IPS-15b (cell line): ENCODE results near the gene CTCF.

Experiments used
- H3K27me3 ChIP-seq: one replicate; pipeline ENCODE4 v1.6.1; 2013; ENCODE audit warnings: low read length; ENCODE audit not compliant: control insufficient read depth, insufficient read depth
- H3K36me3 ChIP-seq: one replicate; pipeline ENCODE4 v1.6.1; 2013; ENCODE audit warnings: low read length; ENCODE audit not compliant: control insufficient read depth, insufficient read depth
- H3K4me1 ChIP-seq: one replicate; pipeline ENCODE4 v1.6.1; 2013; ENCODE audit warnings: mild to moderate bottlenecking, low read length; ENCODE audit not compliant: control insufficient read depth, insufficient read depth
- H3K4me3 ChIP-seq: one replicate; pipeline ENCODE4 v1.5.1; 2013; ENCODE audit warnings: low read depth, low read length
- H3K9ac ChIP-seq: one replicate; pipeline ENCODE4 v1.6.1; 2013; ENCODE audit warnings: low read depth, mild to moderate bottlenecking, low read length
- H3K9me3 ChIP-seq: one replicate; pipeline ENCODE4 v1.6.1; 2013; ENCODE audit warnings: mild to moderate bottlenecking, low read length; ENCODE audit not compliant: control insufficient read depth, insufficient read depth

The CTCF gene

DNA sequence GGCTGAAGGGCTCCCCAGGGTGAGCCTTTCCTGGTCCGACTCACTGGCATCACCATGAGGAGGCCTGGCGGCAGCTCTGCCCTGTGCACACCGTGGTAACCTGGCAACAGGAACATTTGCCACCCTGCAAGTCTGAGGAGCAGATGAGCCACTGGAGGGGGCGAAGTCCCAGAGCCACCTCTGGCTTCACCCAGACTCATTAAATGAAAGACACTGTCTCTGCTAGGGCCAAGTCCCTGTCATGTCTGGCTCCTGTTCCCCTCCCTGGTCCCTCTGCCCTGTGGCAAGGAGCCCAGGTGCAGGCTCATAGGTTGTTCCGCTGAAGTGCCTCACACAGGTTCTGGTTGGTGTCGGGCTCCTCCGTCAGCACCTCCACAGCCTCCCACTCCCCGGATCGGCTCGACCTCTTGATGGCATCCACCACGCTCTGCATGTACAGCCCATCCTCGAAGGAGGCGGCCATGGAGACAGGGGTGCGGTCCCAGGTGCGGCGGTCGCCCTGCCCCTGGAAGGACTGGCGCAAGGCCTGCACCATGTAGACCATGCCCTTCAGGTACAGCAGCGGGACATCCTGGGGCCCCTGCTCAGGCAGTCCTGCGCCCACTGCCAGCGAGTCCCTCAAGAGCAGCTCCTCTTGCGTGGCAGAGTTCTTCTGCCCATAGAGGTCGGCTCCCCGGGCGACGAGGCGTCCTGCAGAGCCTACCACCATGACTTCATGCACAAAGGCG, 112.7 kb downstream of the CTCF start:
- peaks cover 6% of the 10 kb centered on the region for H3K36me3 ChIP-seq
- H3K9ac ChIP-seq, result no peak overlapping the region
- no peaks in the 10 kb centered on the region for H3K27me3 ChIP-seq
- no peaks in the 10 kb centered on the region for H3K9me3 ChIP-seq
- peaks cover 2% of the 10 kb centered on the region for H3K4me1 ChIP-seq
- H3K4me3 ChIP-seq, result no peak overlapping the region

DNA sequence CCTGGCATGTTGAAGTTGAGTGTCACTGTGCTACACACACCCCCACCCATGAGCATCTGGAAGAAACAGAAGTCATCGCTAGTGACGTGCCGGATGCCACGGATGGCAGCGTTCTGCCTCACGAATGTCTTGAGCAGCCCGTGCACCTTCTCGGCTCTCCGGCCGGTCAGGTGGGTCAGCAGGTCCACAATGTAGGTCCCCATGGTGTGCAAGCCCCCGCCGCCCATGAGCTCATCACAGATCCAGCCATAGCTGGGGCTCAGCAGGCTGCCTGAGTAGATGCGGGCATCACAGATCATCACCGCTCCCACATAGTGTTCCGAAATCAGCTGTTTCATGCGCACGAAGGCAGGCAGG, 113.2 kb downstream of the CTCF start:
- H3K9me3 ChIP-seq, result no peaks in the 10 kb centered on the region
- no peak overlapping the region for H3K9ac ChIP-seq
- H3K4me3 ChIP-seq, result no peak overlapping the region
- H3K27me3 ChIP-seq, result no peaks in the 10 kb centered on the region
- H3K4me1 ChIP-seq, result peaks cover 2% of the 10 kb centered on the region
- peaks cover 6% of the 10 kb centered on the region for H3K36me3 ChIP-seq

DNA sequence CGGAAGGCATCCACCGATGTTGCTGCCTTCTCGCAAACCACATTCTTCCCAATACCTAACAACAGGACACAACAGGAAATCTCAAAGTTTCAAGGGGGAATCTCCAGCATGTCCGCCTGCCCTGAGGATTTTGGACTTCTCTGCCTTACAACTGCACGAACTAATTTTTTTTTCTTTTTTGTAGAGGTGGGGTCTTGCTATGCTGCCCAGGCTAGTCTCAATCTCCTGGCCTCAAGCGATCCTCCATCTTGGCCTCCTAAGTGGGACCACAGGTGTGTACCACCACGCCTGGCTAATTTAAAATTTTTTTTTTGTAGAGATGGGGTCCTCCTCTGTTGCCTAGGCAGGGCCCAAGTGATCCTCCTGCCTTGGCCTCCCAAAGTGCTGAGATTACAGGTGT, 113.7 kb downstream of the CTCF start:
- peaks cover 2% of the 10 kb centered on the region for H3K4me1 ChIP-seq
- H3K36me3 ChIP-seq, result peaks cover 6% of the 10 kb centered on the region
- H3K4me3 ChIP-seq, result no peak overlapping the region
- H3K27me3 ChIP-seq, result no peaks in the 10 kb centered on the region
- H3K9me3 ChIP-seq, result no peaks in the 10 kb centered on the region
- H3K9ac ChIP-seq, result no peak overlapping the region

DNA sequence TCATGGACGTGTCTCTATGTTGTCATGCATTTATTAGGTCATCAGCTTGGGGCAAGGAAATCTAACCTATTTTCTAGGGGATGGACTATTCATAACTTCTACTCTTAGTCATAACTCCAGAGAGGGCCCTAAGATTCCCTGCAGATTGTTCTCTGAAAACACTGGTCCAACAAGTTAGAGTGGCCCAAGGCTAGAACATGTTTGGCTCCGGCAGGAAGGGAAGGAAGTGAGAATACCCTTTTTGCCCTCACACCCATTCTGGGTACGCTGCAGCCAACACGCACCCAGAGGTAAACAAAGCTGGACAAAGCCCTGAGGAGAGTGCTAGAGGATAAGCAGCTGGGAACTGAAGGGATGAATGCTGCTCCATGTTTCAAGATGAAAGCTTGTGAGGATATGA, 114.2 kb downstream of the CTCF start:
- no peak overlapping the region for H3K9ac ChIP-seq
- H3K9me3 ChIP-seq, result no peaks in the 10 kb centered on the region
- H3K36me3 ChIP-seq, result peaks cover 6% of the 10 kb centered on the region
- no peaks in the 10 kb centered on the region for H3K27me3 ChIP-seq
- H3K4me1 ChIP-seq, result peaks cover 2% of the 10 kb centered on the region
- H3K4me3 ChIP-seq, result no peak overlapping the region

DNA sequence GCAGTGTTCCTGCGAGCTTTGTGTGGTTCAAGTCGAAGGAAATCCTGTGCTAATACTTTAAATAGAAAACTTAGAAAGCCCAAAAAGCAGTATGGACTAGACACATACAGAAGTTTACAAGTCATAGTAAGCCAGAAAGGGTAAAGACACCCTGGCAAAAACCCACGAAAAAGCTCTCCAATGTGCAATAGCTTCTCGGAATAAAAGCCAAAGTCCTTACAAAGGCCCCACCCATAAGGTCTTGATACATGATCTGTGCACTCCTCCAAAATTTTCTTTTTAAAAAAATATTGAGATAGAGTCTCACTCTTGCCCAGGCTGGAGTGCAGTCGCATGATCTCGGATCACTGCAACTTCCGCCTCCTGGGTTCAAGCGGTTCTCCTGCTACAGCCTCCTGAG, 114.6 kb downstream of the CTCF start:
- H3K36me3 ChIP-seq, result peaks cover 6% of the 10 kb centered on the region
- no peak overlapping the region for H3K9ac ChIP-seq
- no peaks in the 10 kb centered on the region for H3K9me3 ChIP-seq
- H3K4me1 ChIP-seq, result peaks cover 2% of the 10 kb centered on the region
- H3K4me3 ChIP-seq, result no peak overlapping the region
- H3K27me3 ChIP-seq, result no peaks in the 10 kb centered on the region

DNA sequence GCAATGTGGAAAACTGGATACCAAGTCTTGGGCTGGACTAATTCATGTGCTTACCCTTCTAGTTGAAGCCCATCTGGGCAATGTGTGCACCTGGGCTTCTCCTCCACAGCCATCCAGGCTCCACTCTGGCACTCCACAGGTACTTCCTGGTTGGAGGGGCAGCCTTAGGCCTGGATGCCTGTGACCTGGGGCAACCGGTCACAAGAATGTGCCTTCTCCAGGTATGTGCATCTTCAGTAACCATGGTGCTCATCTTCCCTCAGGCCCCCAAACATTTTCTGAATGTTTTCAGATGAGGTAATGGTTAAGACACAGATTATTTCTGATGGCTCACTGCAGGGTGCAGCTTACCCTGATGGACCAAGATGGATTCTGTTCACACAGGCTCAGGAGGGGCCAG, 115.4 kb downstream of the CTCF start:
- H3K27me3 ChIP-seq, result no peaks in the 10 kb centered on the region
- no peak overlapping the region for H3K4me3 ChIP-seq
- peaks cover 6% of the 10 kb centered on the region for H3K36me3 ChIP-seq
- H3K9me3 ChIP-seq, result no peaks in the 10 kb centered on the region
- H3K9ac ChIP-seq, result no peak overlapping the region
- H3K4me1 ChIP-seq, result peaks cover 2% of the 10 kb centered on the region

DNA sequence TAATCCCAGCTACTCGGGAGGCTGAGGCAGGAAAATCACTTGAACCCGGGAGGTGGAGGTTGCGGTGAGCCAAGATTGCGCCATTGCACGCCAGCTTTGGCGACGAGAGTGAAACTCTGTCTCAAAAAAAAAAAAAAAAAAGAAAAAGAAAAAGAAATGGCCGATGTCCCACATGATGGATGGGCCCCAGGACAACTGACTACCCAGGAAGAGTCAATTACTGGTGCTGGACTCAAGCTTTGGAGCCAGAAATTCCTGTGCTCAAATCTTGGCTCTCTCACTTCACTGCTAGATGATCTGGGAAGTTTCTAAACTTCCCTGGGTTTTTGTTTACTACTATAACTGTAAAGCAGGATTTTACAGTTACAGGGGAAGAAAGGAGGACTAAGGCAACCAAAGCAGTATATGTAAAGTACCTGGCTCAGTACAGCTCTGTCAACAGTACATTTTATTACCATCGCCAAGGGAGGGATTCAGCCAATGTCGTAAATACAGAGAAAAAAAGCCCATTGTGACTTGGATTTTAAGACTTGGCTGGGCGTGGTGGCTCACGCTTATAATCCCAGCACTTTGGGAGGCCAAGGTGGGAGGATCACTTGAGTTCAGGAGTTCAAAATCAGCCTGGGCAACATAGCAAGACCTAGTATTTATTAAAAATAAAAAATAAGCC, 116.2 kb downstream of the CTCF start:
- Histone ChIP-seq H3K4me1 (no peaks in the 10 kb centered on the region), H3K9ac (no peak overlapping the region), H3K36me3 (peaks cover 6% of the 10 kb centered on the region), H3K4me3 (no peak overlapping the region), H3K27me3 (no peaks in the 10 kb centered on the region), H3K9me3 (no peaks in the 10 kb centered on the region)

DNA sequence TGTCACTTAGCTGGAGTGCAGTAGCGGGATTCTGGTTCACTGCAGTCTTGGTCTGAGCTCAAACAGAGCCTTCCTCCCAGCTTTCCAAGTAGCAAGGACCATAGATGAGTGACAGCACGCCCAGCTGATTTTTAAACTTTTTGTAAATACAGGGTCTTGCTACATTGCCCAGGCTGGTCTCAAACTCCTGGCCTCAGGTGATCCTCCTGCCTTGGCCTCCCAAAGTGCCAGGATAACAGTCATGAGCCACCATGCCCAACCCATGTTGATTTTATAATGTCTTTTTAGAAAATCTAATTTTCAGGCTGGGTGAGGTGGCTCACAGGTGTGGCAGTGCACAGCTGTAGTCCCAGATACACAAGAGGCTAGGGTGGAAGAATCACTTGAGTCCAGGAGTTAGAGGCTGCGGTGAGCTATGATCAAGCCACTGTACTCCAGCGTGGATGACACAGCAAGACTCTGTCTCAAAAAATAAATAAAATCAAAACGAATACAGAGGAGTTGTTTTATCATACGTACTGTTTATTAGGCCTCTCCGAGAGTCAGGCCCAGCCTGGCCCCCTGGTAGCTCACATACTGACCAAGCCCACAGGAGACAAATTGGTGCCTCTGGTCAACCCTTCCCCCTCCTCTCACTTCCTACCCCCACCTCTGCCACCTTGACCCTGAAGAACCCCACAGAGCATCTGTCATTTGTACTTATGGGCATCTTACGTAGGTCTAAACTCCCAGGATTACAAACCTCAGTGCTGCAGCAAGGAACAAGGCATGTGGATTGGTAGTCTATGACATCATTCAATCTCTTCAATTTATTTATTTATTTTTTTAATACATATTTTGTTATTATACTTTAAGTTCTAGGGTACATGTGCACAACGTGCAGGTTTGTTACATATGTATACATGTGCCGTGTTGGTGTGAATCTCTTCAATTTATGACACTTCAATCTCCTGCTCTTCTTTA, 117.9 kb downstream of the CTCF start:
- H3K9me3 ChIP-seq, result no peaks in the 10 kb centered on the region
- no peak overlapping the region for H3K9ac ChIP-seq
- peaks cover 12% of the 10 kb centered on the region for H3K36me3 ChIP-seq
- no peak overlapping the region for H3K4me3 ChIP-seq
- no peaks in the 10 kb centered on the region for H3K27me3 ChIP-seq
- no peaks in the 10 kb centered on the region for H3K4me1 ChIP-seq

DNA sequence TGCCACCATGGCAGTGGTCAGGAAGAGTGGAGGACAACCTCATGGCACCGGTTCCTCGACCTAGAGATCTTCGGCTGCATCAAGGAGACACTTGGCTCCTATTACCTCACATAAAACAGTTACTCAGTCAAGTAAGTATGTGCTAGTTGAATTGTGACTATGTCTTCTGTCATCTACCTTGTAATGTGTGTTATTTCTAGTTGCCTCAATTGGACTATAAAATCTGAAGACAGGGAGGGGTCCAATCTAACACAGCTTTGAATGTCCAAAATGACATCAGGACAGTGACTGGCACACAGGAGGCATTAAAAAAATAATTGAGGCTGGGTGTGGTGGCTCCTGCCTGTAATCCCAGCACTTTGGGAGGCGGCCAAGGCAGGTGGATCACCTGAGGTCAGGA, 121.4 kb downstream of the CTCF start:
- no peaks in the 10 kb centered on the region for H3K4me1 ChIP-seq
- H3K9me3 ChIP-seq, result no peaks in the 10 kb centered on the region
- H3K4me3 ChIP-seq, result no peak overlapping the region
- no peak overlapping the region for H3K9ac ChIP-seq
- no peaks in the 10 kb centered on the region for H3K27me3 ChIP-seq
- H3K36me3 ChIP-seq, result peaks cover 10% of the 10 kb centered on the region

DNA sequence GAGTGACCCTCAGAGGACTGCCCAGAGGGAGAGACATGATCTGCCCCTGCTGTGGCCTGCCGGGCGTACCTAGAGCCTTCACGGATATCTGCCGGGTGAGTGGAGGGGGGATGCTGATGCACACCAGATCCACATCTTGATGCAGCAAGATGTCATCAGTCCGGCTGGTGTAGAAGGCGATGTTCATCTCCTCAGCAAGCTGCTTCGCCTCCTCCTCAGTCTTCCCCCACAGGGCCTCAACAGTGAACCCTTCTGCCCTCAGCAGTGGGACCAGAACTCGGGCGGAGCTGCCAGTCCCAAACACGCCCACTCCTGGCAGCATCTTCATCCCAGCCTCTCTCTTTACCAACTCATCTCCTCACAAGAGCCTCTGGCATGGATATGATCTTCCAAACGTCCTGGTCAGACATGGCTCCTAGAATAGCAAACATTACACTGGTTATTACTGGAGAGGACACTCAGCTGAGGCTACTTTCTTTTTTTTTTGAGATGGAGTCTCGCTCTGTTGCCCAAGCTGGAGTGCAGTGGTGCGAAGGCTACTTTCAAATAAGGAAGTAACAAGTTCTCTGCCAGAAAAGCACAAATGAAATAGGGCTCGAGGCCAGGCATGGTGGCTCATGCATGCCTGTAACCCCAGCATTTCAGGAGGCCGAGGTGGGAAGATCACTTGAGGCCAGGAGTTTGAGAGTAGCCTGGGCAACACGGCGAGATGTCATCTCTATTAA, 123.2 kb downstream of the CTCF start:
- H3K27me3 ChIP-seq, result no peaks in the 10 kb centered on the region
- H3K36me3 ChIP-seq, result peaks cover 10% of the 10 kb centered on the region
- H3K9ac ChIP-seq, result no peak overlapping the region
- H3K9me3 ChIP-seq, result no peaks in the 10 kb centered on the region
- no peaks in the 10 kb centered on the region for H3K4me1 ChIP-seq
- no peak overlapping the region for H3K4me3 ChIP-seq
